Measurements from ENCODE around the gene CCDC77.

CCDC77 gene

DNA sequence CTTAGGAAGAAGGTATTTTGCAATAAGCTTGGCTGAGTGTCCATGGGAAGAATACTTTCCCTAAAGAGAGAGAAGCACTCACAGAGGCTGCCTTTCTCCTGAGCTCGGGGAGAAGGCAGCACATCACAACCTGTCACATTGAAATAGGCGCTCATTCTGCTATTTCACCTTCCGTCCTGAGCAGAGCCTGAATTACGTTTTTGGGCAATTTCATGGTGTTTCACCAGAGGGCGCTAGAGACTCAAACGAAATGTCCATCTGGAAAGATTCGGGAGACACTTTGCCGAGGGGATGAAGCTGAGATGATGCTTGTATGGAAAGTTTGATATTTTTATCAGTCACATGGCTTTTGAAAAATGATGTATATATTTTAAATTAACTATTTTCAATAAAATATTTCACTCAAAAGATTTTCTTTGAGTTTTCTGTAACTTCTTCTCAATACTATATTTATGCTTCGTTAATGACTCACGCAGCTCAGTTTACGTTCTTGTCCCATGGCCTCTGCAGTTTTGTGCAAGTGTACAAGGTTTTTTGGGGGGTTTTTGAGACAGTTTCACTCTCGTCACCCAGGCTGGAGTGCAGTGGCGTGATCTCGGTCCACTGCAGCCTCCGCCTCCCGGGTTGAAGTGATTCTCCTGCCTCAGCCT is 40.9 kb downstream of the CCDC77 start:
- TF ChIP-seq TEAD4 (IDR thresholded peaks at IDR 0.05) (no peak), YY1 (IDR thresholded peaks at IDR 0.05; ENCODE audit: low read depth) (no peak), CEBPB (IDR thresholded peaks at IDR 0.05) (0 out of 2 replicates have a peak, but pooled peaks have one; percentile 7), FOXM1 (IDR thresholded peaks at IDR 0.05; ENCODE audit: borderline replicate concordance, low read depth) (no peak), ZBTB7A (IDR thresholded peaks at IDR 0.05; ENCODE audit: low read depth) (no peak), EP300 (IDR thresholded peaks at IDR 0.05; ENCODE audit: borderline replicate concordance) (no peak), EGR1 (IDR thresholded peaks at IDR 0.05) (0 out of 2 replicates have a peak, but pooled peaks have one; percentile 7), RAD21 (IDR thresholded peaks at IDR 0.05; ENCODE audit: low read depth) (peak; percentile 94), TCF12 (IDR thresholded peaks at IDR 0.05; ENCODE audit: low read depth) (no peak), TAF1 (IDR thresholded peaks at IDR 0.05; ENCODE audit: low read depth) (no peak), CREB1 (IDR thresholded peaks at IDR 0.05; ENCODE audit: low read depth) (no peak)
- TF ChIP-seq, protein P1, sequence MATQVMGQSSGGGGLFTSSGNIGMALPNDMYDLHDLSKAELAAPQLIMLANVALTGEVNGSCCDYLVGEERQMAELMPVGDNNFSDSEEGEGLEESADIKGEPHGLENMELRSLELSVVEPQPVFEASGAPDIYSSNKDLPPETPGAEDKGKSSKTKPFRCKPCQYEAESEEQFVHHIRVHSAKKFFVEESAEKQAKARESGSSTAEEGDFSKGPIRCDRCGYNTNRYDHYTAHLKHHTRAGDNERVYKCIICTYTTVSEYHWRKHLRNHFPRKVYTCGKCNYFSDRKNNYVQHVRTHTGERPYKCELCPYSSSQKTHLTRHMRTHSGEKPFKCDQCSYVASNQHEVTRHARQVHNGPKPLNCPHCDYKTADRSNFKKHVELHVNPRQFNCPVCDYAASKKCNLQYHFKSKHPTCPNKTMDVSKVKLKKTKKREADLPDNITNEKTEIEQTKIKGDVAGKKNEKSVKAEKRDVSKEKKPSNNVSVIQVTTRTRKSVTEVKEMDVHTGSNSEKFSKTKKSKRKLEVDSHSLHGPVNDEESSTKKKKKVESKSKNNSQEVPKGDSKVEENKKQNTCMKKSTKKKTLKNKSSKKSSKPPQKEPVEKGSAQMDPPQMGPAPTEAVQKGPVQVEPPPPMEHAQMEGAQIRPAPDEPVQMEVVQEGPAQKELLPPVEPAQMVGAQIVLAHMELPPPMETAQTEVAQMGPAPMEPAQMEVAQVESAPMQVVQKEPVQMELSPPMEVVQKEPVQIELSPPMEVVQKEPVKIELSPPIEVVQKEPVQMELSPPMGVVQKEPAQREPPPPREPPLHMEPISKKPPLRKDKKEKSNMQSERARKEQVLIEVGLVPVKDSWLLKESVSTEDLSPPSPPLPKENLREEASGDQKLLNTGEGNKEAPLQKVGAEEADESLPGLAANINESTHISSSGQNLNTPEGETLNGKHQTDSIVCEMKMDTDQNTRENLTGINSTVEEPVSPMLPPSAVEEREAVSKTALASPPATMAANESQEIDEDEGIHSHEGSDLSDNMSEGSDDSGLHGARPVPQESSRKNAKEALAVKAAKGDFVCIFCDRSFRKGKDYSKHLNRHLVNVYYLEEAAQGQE (IDR thresholded peaks at IDR 0.05; ENCODE audit: low read depth), result no peak
- TF ChIP-seq, protein P2, sequence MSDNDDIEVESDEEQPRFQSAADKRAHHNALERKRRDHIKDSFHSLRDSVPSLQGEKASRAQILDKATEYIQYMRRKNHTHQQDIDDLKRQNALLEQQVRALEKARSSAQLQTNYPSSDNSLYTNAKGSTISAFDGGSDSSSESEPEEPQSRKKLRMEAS (IDR thresholded peaks at IDR 0.05), result no peak
- TF ChIP-seq, protein P3, sequence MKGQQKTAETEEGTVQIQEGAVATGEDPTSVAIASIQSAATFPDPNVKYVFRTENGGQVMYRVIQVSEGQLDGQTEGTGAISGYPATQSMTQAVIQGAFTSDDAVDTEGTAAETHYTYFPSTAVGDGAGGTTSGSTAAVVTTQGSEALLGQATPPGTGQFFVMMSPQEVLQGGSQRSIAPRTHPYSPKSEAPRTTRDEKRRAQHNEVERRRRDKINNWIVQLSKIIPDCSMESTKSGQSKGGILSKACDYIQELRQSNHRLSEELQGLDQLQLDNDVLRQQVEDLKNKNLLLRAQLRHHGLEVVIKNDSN (IDR thresholded peaks at IDR 0.05), result no peak

DNA sequence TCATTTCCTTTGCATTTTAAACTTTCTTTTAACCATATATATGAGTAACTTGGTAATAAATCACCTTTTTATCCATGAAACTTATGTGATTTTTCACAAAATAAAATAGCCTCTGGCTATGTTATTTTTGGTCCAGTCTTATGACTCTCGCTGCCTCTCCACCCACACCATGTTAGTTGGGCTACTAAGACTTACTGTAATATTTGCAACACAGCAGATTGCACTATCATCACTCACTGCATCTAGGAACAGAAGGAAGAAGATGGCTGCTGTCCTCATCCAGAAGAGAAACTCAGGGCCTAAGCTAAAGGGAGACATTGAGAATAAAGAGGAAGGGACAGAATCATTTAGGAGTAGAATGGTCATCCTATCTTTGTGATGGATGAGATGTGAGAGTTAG is 45.7 kb downstream of the CCDC77 start:
- no peak for TF ChIP-seq CREB1 (IDR thresholded peaks at IDR 0.05; ENCODE audit: low read depth)
- TF ChIP-seq, protein P3 (IDR thresholded peaks at IDR 0.05), result no peak
- no peak for TF ChIP-seq CEBPB (IDR thresholded peaks at IDR 0.05)
- TF ChIP-seq TEAD4 (IDR thresholded peaks at IDR 0.05), result no peak
- TF ChIP-seq YY1 (IDR thresholded peaks at IDR 0.05; ENCODE audit: low read depth), result no peak
- TF ChIP-seq FOXM1 (IDR thresholded peaks at IDR 0.05; ENCODE audit: borderline replicate concordance, low read depth), result no peak
- no peak for TF ChIP-seq TAF1 (IDR thresholded peaks at IDR 0.05; ENCODE audit: low read depth)
- TF ChIP-seq EGR1 (IDR thresholded peaks at IDR 0.05), result no peak
- TF ChIP-seq, protein P1 (IDR thresholded peaks at IDR 0.05; ENCODE audit: low read depth), result no peak
- TF ChIP-seq EP300 (IDR thresholded peaks at IDR 0.05; ENCODE audit: borderline replicate concordance), result no peak
- TF ChIP-seq, protein P2 (IDR thresholded peaks at IDR 0.05), result no peak
- no peak for TF ChIP-seq TCF12 (IDR thresholded peaks at IDR 0.05; ENCODE audit: low read depth)
- no peak for TF ChIP-seq ZBTB7A (IDR thresholded peaks at IDR 0.05; ENCODE audit: low read depth)
- no peak for TF ChIP-seq RAD21 (IDR thresholded peaks at IDR 0.05; ENCODE audit: low read depth)
- no peak for TF ChIP-seq NFIC (IDR thresholded peaks at IDR 0.05)

DNA sequence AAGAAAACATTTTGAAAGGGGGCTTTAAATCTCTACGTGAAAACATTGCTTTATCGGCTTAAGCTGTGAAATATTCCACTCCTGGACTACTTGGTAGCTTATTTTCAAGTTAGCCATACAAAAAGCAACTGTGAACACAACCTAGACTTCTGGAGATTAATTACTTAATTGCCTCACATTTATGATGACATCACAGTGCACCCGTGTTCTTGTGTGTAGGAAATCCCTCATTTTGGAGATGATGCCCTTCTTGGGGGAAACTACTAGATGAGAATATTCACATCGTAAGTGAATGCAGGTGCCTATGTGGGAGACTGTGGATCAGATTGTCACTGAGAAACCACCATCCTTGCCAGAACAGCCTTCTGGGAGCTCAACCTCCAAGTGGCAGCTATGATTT is 47.8 kb downstream of the CCDC77 start:
- TF ChIP-seq CREB1 (IDR thresholded peaks at IDR 0.05; ENCODE audit: low read depth) (no peak), EP300 (IDR thresholded peaks at IDR 0.05; ENCODE audit: borderline replicate concordance) (no peak), NFIC (IDR thresholded peaks at IDR 0.05) (no peak), TAF1 (IDR thresholded peaks at IDR 0.05; ENCODE audit: low read depth) (no peak), YY1 (IDR thresholded peaks at IDR 0.05; ENCODE audit: low read depth) (no peak), FOXM1 (IDR thresholded peaks at IDR 0.05; ENCODE audit: borderline replicate concordance, low read depth) (no peak), EGR1 (IDR thresholded peaks at IDR 0.05) (no peak), RAD21 (IDR thresholded peaks at IDR 0.05; ENCODE audit: low read depth) (no peak), TEAD4 (IDR thresholded peaks at IDR 0.05) (no peak), CEBPB (IDR thresholded peaks at IDR 0.05) (no peak), TCF12 (IDR thresholded peaks at IDR 0.05; ENCODE audit: low read depth) (no peak), ZBTB7A (IDR thresholded peaks at IDR 0.05; ENCODE audit: low read depth) (no peak)
- TF ChIP-seq, protein P3 (IDR thresholded peaks at IDR 0.05), result no peak
- TF ChIP-seq, protein P2 (IDR thresholded peaks at IDR 0.05), result no peak
- TF ChIP-seq, protein P1 (IDR thresholded peaks at IDR 0.05; ENCODE audit: low read depth), result no peak
